Measurements from ENCODE around the gene GIMAP2. TPM values are rescaled to one million over a fixed set of nuclear protein-coding genes. Genes with fewer than 3 reads are reported as not detected.

GIMAP2 gene
- total and polyA plus RNA-seq, 2 of the 4 experiments (the other 2 are of a cell fraction), result under 0.01 TPM; not detected in 1

- in situ Hi-C loops (cut with MboI; ENCODE audit: low sequenced_read_pairs) (no loop called here), intact Hi-C loops (cut with micrococcal nuclease) (no loop called here), dilution Hi-C loops (cut with HindIII; ENCODE audit: low sequenced_read_pairs, unreplicated experiment) (no loop called here)
- H3K4me3 ChIP-seq (ENCODE audit: insufficient read depth, low read depth, low read length), result no peak overlapping the region
- no peak overlapping the region for H2AK9ac ChIP-seq (replicated peaks; ENCODE audit: low read depth, low read length, poor library complexity)
- no peaks in the 10 kb centered on the region for H3K79me1 ChIP-seq (ENCODE audit: low read depth in 1 of 2, low read length in 2 of 2)
- H2AFZ ChIP-seq (replicated peaks; ENCODE audit: low read length, poor library complexity), result no peak overlapping the region
- no peak for TF ChIP-seq CHD1 (IDR thresholded peaks at IDR 0.05; ENCODE audit: low read depth, low read length)
- no peak for TF ChIP-seq CEBPB (IDR thresholded peaks at IDR 0.05; ENCODE audit: low read depth, low read length)
- TF ChIP-seq MAZ (IDR thresholded peaks at IDR 0.05; ENCODE audit: borderline replicate concordance, low read depth, low read length), result no peak
- no peak for TF ChIP-seq MAFK (IDR thresholded peaks at IDR 0.05; ENCODE audit: low read depth, low read length)
- TF ChIP-seq MXI1 (IDR thresholded peaks at IDR 0.05; ENCODE audit: borderline replicate concordance, low read depth, low read length), result no peak
- H2BK20ac ChIP-seq (ENCODE audit: low read depth, low read length), result no peak overlapping the region
- ATAC-seq (ENCODE audit: low read depth) (no peak), DNase-seq (no peak)
- no peak overlapping the region for H3K4ac ChIP-seq (ENCODE audit: low read depth, low read length)
- no CpG with 5 or more reads among the region's 1 CpG for WGBS, 2 experiments (ENCODE audit: extremely low coverage in 2 of 2, insufficient read length in 1 of 2)
- H3K27me3 ChIP-seq (ENCODE audit: control insufficient read depth, insufficient read depth, low read length), result no peaks in the 10 kb centered on the region
- no peak overlapping the region for H3K4me2 ChIP-seq (ENCODE audit: low read depth, low read length)
- no peak overlapping the region for H3K23ac ChIP-seq (ENCODE audit: low read depth, low read length)
- H3K18ac ChIP-seq (ENCODE audit: low read depth, low read length), result no peak overlapping the region
- no peak overlapping the region for H2BK15ac ChIP-seq (ENCODE audit: low read depth, low read length)
- H2BK120ac ChIP-seq (ENCODE audit: low read depth, low read length), result no peak overlapping the region
- no peaks in the 10 kb centered on the region for H3K36me3 ChIP-seq (ENCODE audit: control insufficient read depth, insufficient read depth, low read length)
- H3K56ac ChIP-seq (ENCODE audit: extremely low read depth, insufficient read depth, low read length), result no peak overlapping the region
- H3K27ac ChIP-seq (ENCODE audit: insufficient read depth, low read length), result no peak overlapping the region
- ChIA-PET CTCF (no interaction called here), POLR2A (ENCODE audit: unreplicated experiment) (no interaction called here)
- no peak overlapping the region for H2BK5ac ChIP-seq (ENCODE audit: low read depth, low read length, poor library complexity, severe bottlenecking)
- no peak overlapping the region for H3K14ac ChIP-seq (replicated peaks; ENCODE audit: low read depth, low read length)
- no TSS peak for BruUV-seq (replicated peaks)
- H3K4me1 ChIP-seq (ENCODE audit: control insufficient read depth, insufficient read depth, low read length), result no peaks in the 10 kb centered on the region
- H3K9ac ChIP-seq (ENCODE audit: low read depth, low read length), result no peak overlapping the region
- no peaks in the 10 kb centered on the region for H4K20me1 ChIP-seq (ENCODE audit: insufficient read depth, low read length)
- no peaks in the 10 kb centered on the region for H3K9me1 ChIP-seq (ENCODE audit: insufficient read depth, low read length)
- H3K9me3 ChIP-seq (ENCODE audit: control insufficient read depth, insufficient read depth, low read length), result no peaks in the 10 kb centered on the region
- H4K5ac ChIP-seq (ENCODE audit: low read depth, low read length), result no peak overlapping the region
- no peak overlapping the region for H4K8ac ChIP-seq (ENCODE audit: low read depth in 2 of 2, low read length in 2 of 2)
- no peak overlapping the region for H2AK5ac ChIP-seq (ENCODE audit: low read depth, low read length)
- H4K91ac ChIP-seq (ENCODE audit: insufficient read depth, low read depth, low read length), result no peak overlapping the region
Observed at GRCh38 chr7:150723467-150723866, 38.0 kb downstream of the GIMAP2 start.
